Activated naive CD4-positive, alpha-beta T cell treated with anti-CD3 and anti-CD28 coated beads, Interleukin-2, amount 10 ng/mL, durations not matched to agents 7 days and 5 days (primary cell): ENCODE results near the gene TRMT112.

Experiments used
- CTCF ChIA-PET: fragments of 350-600 bp; sonication (Branson Sonifier 250); formaldehyde crosslinking; loops from one replicate; lab custom pipeline; 2021; ENCODE audit warnings: antibody characterized with exemption; lab: Charles Lee
- DNase-seq: peaks from one replicate; pipeline ENCODE4 v3.0.0-alpha.2; 2020
- H3K27ac Mint-ChIP-seq: one replicate; pipeline ENCODE4 v1.8.0; 2021; ENCODE audit warnings: mild to moderate bottlenecking, moderate library complexity, mixed read lengths
- H3K27me3 Mint-ChIP-seq: one replicate; pipeline ENCODE4 v1.8.0; 2021; ENCODE audit warnings: mild to moderate bottlenecking, mixed read lengths
- H3K36me3 Mint-ChIP-seq: one replicate; pipeline ENCODE4 v1.8.0; 2021; ENCODE audit warnings: mixed read lengths
- H3K4me1 Mint-ChIP-seq: one replicate; pipeline ENCODE4 v1.8.0; 2021; ENCODE audit warnings: mixed read lengths
- H3K4me3 Mint-ChIP-seq: one replicate; pipeline ENCODE4 v1.8.0; 2021; ENCODE audit warnings: mild to moderate bottlenecking, moderate library complexity, mixed read lengths
- H3K9me3 Mint-ChIP-seq: one replicate; pipeline ENCODE4 v1.8.0; 2021; ENCODE audit warnings: mixed read lengths

Gene TRMT112

DNA sequence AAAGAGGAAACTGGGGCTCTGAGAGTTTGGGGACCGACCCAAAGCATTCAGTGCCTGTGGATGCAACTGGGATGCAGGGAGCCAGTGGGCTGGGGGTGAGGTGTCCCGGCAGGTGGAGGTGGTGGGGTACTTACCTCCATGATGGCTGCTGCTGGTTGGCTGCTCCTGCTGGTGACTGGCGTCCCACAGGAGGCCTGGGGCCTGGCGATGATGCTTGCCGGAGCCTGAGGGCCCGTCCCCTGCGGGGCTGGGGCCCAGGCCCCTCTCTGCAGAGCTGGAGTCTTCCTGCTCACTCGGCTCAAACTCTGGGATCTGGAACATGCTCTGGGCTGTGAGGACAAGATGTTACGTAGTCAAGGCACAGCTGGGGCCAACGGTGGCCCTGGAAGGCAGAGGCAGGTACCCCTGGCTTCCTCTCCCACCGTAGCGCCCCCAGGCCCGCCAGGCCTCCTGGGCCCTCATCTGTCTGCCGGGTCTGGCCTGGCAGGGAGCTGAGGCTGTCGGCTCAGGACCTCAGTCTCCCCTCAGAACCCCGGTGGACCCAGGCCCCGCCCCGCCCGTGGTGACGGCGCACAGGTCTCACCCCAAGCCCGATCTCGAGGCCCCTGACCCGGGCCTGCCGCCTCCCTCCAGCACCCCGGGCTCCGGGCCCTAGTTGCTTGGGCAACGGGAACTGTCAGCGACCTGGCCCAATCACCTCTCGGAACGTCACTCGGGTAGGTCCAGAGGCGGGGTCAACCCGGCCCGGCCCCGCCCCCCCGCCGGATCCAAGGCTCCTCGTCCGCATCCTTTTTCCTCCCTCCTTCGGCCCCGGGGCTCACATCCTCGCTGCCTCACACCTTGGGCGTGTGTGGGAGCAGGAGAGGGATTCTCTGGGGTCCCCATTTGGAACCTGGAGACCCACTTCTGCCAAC is 33.1 kb downstream of the TRMT112 start, which contains the start of gene BAD:
Gene BAD, minus strand, starts transcription at position 618 of the 914 bp plus-strand sequence. Its CDS starts 297 bp downstream, at position 321.
- peaks cover 4% of the 10 kb centered on the region for H3K36me3 Mint-ChIP-seq
- CTCF ChIA-PET, result interaction anchor here (0.7 to 2.5 kb wide), 5 partner anchors 13 to 80 kb away, joined by 3 to 15 read pairs (median 5); no protein-coding TSS in a partner anchor
- H3K4me1 Mint-ChIP-seq, result peaks cover 29% of the 10 kb centered on the region
- H3K4me3 Mint-ChIP-seq, result peak within 1 kb of the TSS; percentile 83
- peak; percentile 96 for DNase-seq
- H3K9me3 Mint-ChIP-seq, result no peaks in the 10 kb centered on the region
- peaks cover 10% of the 10 kb centered on the region for H3K27me3 Mint-ChIP-seq
- peak within 1 kb of the TSS; percentile 89 for H3K27ac Mint-ChIP-seq

DNA sequence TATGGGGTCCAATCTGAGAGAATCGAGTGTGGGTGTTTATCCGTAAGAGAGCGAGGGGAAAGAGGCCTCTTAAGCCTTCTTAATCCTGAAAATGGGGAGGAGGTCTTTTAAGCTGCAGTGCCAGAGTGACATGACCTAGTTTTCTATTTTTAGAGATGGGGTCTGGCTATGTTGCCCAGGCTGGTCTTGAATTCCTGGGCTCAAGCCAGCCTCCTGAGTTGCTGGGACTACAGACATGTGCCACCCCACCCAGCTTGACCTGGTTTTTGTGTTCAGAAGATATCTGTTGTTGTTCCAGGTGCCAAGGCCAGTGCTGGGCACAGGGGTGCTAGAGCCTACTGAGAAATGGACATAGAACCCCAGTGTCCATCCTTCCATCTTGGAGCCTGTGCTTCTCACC is 34.3 kb downstream of the TRMT112 start:
- CTCF ChIA-PET, result interaction anchor here (0.8 to 2.5 kb wide), 3 partner anchors 12 to 73 kb away, joined by 3 to 15 read pairs (median 14); no protein-coding TSS in a partner anchor
- Mint-ChIP-seq H3K36me3 (peaks cover 9% of the 10 kb centered on the region), H3K27ac (no peak overlapping the region), H3K4me3 (peak overlapping the region; percentile 83), H3K27me3 (no peaks in the 10 kb centered on the region), H3K4me1 (peaks cover 32% of the 10 kb centered on the region), H3K9me3 (no peaks in the 10 kb centered on the region)
- no peak for DNase-seq

DNA sequence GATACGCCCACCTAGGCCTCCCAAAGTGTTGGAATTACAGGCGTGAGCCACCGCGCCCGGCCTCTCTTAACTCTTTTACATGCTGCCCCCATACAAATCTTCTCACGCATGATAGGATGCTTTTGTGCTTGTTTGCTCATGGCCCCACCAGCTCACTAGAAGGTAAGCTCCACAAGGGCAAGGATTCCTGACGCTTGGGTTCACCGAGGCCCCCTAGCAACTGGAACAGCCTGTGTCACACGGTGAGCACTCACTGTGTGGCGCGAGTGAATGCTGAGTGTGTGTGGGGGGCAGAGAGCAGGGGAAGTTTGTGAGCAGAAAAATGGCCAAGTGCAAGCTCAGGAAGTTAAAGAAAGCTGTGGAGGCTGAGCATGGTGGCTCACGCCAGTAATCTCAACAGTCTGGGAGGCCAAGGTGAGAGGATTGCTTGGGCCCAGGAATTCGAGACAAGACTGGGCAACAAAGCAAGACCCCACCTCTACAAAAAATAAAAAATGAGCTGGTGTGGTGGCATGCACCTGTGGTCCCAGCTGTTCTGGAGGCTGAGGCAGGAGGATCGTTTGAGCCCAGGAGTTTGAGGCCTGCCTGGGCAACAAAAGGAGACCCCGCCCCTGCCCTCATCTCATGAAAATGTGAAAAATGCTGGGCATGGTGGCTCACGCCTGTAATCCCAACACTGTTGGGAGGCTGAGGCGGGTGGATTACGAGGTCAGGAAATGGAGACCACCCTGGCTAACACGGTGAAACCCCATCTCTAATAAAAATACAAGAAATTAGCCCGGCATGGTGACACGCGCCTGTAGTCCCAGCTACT is 35.2 kb downstream of the TRMT112 start:
- Mint-ChIP-seq H3K9me3 (no peaks in the 10 kb centered on the region), H3K27ac (no peak overlapping the region), H3K4me3 (no peak overlapping the region), H3K36me3 (peaks cover 9% of the 10 kb centered on the region), H3K27me3 (no peaks in the 10 kb centered on the region), H3K4me1 (peaks cover 31% of the 10 kb centered on the region)
- CTCF ChIA-PET, result interaction anchor here (1.4 kb wide), 1 partner anchor 19 kb away, joined by 4 read pairs; no protein-coding TSS in a partner anchor
- DNase-seq, result no peak

DNA sequence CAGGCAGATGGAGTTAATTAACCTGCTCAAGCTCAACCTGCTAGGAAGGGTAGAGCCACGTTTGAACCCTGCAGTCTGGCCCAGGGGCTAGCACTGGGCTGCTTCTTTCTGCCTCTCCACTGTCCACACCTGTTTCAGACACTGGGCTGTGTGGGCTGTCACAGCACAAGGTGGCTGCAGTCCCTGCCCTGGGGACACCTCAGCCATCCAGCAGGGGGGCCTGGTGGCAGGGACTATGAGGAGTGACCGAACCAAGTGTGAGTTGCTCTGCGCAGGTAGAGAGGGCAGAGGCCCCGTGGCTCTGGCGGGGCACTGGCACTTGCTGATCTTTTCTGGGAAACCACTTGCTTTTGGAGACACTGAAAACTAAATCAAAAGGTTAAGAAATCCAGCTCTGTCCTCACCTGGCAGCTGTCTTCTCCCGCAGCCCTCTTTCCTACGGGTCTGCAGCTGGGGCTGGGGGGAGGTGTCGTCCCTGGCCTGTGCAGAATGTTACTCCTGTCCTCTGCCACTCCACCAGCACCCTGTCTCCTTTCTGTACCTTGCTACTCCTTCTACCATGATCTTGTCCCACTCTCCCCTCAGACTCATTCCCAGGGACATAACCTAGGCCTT is 38.7 kb downstream of the TRMT112 start:
- no peak for DNase-seq
- Mint-ChIP-seq H3K36me3 (peaks cover 15% of the 10 kb centered on the region), H3K9me3 (no peaks in the 10 kb centered on the region), H3K27me3 (no peaks in the 10 kb centered on the region), H3K27ac (no peak overlapping the region), H3K4me1 (peaks cover 15% of the 10 kb centered on the region), H3K4me3 (no peak overlapping the region)
- CTCF ChIA-PET, result no interaction called here

DNA sequence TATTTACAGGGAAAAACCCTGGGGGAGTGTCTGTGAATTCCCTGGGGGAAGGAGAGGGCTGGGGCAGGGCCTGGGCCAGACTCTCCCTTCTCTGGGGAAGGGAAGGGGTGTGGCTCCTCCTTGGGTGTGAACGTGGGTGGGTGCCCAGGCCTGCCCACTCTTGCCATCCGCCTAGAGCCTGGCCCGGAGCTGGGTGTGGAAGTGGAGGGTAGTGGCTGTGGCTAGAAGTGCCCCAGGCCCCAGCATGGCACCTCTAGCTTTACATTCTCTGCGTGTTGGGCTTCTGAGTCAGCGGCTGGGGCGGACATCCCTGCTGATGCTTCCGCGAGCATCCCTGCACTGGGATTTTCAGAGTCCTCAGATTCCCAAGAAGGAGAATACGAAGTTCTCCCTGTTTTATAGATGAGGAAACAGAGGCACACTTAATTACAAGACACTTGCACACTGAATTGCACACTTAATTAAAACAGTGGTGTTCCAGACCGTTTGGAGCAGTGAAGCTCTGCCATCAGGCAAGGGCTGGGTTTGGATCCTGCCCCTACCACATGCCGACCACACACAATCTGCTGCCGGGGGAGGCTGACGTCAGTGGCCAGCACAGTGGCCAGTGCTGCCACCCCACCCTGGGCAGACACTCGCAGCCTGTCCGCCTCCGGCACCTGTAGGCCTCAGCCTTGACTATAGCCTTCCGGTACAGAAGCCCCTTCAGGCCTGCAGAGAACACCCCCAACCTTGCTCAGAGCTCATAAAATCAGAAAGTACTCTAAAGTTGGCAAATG is 40.5 kb downstream of the TRMT112 start:
- Mint-ChIP-seq H3K4me3 (no peak overlapping the region), H3K4me1 (peaks cover 11% of the 10 kb centered on the region), H3K36me3 (peaks cover 13% of the 10 kb centered on the region), H3K27ac (no peak overlapping the region), H3K27me3 (no peaks in the 10 kb centered on the region), H3K9me3 (no peaks in the 10 kb centered on the region)
- CTCF ChIA-PET, result interaction anchor here (0.8 to 1.5 kb wide), 3 partner anchors 9 to 72 kb away, joined by 3 to 4 read pairs (median 3); partner anchors contain the start of genes ESRRA and GPR137
- DNase-seq, result no peak

DNA sequence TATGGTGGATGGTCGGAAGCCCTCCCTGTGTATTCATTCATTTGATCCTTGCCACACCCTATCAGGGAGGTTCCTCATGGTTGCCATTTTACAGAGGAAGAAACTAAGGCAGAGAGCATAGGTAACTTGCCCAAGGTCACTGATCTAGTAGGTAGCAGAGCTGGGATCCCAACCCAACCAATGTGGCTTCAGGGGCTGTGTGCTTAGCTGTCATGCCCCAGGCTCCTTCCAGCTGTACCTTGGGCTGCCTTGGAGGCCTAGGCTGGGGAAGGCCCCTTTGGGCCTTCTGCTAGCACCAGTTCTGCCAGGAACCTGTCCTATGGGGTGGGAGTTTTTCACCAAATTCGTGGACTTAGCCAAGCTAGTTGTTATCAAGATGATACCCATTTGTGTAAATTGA is 41.5 kb downstream of the TRMT112 start:
- Mint-ChIP-seq H3K36me3 (peaks cover 13% of the 10 kb centered on the region), H3K9me3 (no peaks in the 10 kb centered on the region), H3K4me3 (no peak overlapping the region), H3K4me1 (peaks cover 13% of the 10 kb centered on the region), H3K27me3 (no peaks in the 10 kb centered on the region), H3K27ac (no peak overlapping the region)
- DNase-seq, result no peak
- CTCF ChIA-PET, result interaction anchor here (1.5 kb wide), 1 partner anchor 29 kb away, joined by 4 read pairs; the partner anchor contains the start of gene ESRRA

DNA sequence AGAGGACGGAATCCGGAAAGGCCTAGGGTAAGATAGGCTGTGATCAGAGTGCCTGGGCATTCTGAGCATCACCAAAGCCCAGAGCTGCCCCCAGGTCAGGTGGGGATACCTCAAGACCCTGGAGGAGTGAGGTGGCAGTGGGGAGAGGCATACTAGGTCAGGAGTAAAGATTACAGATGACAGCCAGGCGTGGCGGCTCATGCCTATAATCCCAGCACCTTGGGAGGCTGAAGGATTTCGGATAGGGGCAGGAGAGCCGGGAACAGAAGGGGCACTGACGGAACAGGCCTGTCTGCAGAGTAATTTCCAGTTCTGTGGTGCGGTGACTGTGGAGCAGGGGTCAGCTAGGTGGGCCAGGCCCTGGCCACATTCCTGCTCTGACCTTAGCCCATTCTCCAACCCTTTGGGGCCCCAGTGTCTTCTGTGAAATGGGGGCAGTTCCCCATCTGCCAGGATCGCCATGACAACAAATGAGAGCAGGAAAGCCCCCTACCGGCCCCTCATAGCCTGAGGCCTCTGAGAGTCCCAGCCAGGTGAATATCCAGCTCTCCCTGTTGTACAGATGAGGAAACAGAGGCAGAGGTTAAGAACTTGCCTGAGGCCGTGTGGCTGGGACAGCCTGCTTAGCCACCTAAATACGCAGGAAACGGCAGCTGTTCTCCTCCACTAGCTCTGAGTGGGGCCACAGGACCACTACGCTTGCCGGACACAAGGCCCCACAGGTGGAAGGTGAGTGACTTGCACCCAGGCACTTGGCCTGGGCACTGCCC is 42.1 kb downstream of the TRMT112 start:
- CTCF ChIA-PET, result interaction anchor here (1.5 kb wide), 1 partner anchor 29 kb away, joined by 4 read pairs; the partner anchor contains the start of gene ESRRA
- Mint-ChIP-seq H3K4me1 (peaks cover 13% of the 10 kb centered on the region), H3K27ac (no peak overlapping the region), H3K4me3 (no peak overlapping the region), H3K27me3 (no peaks in the 10 kb centered on the region), H3K36me3 (peaks cover 13% of the 10 kb centered on the region), H3K9me3 (no peaks in the 10 kb centered on the region)
- no peak for DNase-seq

DNA sequence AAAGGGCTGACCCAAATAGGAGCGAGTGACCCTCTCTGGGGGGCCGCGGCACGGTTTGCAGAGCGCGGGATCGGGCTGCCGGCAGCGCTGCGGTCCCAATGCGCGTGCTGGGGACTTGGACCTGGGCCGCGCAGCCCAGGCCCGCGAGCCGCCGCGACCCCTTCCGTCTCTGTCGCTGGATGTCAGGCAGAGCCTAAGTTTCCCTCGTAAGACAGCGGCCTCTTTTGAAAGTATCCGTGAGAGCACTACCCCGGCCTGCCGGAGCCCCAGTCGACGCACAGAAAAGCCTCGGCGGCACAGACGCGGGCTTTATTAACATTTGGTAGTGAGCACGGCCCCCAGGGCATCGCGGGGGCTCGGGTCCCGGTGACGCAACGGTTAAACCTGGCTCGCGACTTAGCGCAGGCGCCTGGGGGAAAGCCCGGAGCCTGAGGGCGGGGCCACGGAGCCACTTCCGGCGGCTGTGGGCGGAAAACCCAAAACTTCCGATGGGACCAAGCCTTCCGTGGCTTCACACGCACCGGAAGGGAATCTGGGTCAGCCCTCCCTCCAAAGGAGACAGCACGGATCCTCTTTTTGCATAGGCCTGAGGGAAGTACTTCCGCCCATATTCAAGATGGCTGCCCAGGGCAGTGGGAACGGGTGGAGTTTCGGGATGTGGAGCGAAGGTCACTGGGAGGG is 47.7 kb downstream of the TRMT112 start:
- Mint-ChIP-seq H3K4me1 (peaks cover 26% of the 10 kb centered on the region), H3K4me3 (peak overlapping the region; percentile 92), H3K27me3 (no peaks in the 10 kb centered on the region), H3K27ac (peak overlapping the region; percentile 97), H3K9me3 (no peaks in the 10 kb centered on the region), H3K36me3 (peaks cover 8% of the 10 kb centered on the region)
- CTCF ChIA-PET, result interaction anchor here (1.0 to 2.4 kb wide), 6 partner anchors 11 to 65 kb away, joined by 3 to 15 read pairs (median 8); partner anchors contain the start of genes ESRRA, FERMT3, PLCB3 and PPP1R14B
- DNase-seq, result peak; percentile 98

DNA sequence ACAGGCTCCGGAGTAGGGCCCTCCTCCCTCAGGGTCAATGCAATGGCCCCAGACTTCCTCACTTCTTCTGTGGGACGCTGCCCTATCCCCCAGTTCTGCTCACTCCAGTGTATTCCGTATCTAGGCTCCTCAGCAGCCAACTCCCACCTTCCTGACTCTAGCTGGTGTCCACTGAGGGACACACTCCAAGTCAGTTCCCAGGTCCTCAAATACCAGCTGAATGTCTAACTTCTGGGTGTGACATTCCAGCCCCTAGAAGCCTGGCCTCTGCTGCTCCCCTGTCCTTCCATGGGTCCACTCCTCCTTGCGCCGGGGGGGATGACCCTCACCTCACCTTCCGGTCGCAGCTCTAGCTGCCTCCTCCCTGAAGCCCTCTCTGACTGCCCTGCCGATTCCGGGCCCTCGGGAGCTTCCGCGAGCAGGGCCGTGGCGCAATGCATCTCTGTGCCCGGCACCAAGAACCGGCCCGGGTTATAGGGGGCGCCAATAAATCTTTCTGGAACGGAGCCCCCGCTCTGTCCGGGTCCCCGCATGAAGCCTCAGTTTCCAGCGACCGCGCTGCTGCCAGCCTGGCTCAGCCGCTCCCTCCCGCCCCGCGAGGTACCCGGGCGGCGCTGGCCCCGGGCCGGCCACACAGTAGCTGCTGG is 48.3 kb downstream of the TRMT112 start:
- H3K36me3 Mint-ChIP-seq, result peaks cover 7% of the 10 kb centered on the region

DNA sequence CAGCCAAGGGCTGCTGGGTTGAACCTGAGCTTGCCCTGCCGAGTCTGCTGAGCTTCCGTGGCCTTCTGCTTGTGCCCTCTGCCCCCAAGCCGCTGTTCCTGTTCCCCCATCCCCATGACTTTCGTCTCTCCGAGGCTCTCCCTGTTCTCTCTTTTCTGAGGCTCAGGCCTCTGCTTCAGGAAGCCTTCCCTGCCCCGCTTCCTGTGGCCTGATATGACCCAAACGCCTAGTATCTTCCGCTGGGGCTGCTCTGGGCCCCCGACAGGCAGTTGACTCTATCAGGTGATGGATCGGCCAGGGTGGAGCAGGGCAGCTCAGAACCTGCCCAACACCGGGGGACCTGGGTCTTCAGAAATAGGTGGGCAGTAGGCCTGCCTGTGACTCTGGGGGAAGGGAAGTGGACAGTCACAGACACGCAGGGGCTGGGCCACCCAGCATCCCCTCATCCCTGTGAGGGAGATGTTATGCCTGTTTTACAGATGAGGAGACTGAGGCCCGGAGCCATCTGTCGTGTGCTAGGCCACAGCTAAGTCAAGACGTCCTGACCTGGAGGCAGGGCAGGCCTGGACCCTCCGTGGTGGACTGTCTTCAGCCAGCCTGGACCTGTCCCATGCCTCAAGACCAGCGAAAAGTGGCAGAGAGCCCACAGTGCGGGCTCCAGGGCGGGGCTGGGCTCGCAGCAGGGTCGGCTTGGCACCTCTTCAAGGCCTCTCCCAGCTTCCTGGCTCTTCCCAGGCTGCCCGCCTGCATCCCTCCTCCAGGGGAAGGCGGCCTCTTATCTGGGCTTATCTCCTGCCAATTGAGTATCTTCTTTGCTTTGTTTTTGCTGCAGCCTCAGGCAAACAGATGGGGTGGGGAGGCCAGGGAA is 49.1 kb downstream of the TRMT112 start:
- CTCF ChIA-PET, result interaction anchor here (0.8 to 2.4 kb wide), 7 partner anchors 10 to 64 kb away, joined by 3 to 15 read pairs (median 6); partner anchors contain the start of genes ESRRA, FERMT3, PLCB3 and PPP1R14B
- no peak for DNase-seq
- H3K27me3 Mint-ChIP-seq, result no peaks in the 10 kb centered on the region
- H3K4me3 Mint-ChIP-seq, result peak overlapping the region; percentile 92
- peaks cover 4% of the 10 kb centered on the region for H3K36me3 Mint-ChIP-seq
- H3K9me3 Mint-ChIP-seq, result no peaks in the 10 kb centered on the region
- peak overlapping the region; percentile 97 for H3K27ac Mint-ChIP-seq
- peaks cover 26% of the 10 kb centered on the region for H3K4me1 Mint-ChIP-seq

More for the DNA sequence above, 48.3 kb downstream of the TRMT112 start:
- Mint-ChIP-seq H3K4me3 (peak overlapping the region; percentile 92), H3K9me3 (no peaks in the 10 kb centered on the region), H3K4me1 (peaks cover 26% of the 10 kb centered on the region), H3K27me3 (no peaks in the 10 kb centered on the region), H3K27ac (peak overlapping the region; percentile 97)
- CTCF ChIA-PET, result interaction anchor here (0.8 to 2.4 kb wide), 6 partner anchors 11 to 64 kb away, joined by 3 to 15 read pairs (median 8); partner anchors contain the start of genes ESRRA, FERMT3, PLCB3 and PPP1R14B
- DNase-seq, result peak; percentile 61
